ENCODE data around the gene UXS1. TPM values are rescaled to one million over a fixed set of nuclear protein-coding genes. Genes with fewer than 3 reads are reported as not detected.

Gene UXS1
- total and polyA plus RNA-seq, 3 donors from 2014 or later, result 51.3 to 95.1 (median 76.6) TPM

GRCh38 chr2:106161341-106161740 lies 32.8 kb downstream of the UXS1 start:
- Histone ChIP-seq H3K27ac (no peak overlapping the region), H3K9me3 (no peaks in the 10 kb centered on the region), H3K36me3 (ENCODE audit: low read depth, missing control alignments) (no peaks in the 10 kb centered on the region), H3K4me1 (no peaks in the 10 kb centered on the region), H3K4me3 (no peak overlapping the region), H3K27me3 (no peaks in the 10 kb centered on the region)
- DNase-seq, result no peak
- TF ChIP-seq, protein P1, sequence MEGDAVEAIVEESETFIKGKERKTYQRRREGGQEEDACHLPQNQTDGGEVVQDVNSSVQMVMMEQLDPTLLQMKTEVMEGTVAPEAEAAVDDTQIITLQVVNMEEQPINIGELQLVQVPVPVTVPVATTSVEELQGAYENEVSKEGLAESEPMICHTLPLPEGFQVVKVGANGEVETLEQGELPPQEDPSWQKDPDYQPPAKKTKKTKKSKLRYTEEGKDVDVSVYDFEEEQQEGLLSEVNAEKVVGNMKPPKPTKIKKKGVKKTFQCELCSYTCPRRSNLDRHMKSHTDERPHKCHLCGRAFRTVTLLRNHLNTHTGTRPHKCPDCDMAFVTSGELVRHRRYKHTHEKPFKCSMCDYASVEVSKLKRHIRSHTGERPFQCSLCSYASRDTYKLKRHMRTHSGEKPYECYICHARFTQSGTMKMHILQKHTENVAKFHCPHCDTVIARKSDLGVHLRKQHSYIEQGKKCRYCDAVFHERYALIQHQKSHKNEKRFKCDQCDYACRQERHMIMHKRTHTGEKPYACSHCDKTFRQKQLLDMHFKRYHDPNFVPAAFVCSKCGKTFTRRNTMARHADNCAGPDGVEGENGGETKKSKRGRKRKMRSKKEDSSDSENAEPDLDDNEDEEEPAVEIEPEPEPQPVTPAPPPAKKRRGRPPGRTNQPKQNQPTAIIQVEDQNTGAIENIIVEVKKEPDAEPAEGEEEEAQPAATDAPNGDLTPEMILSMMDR (IDR thresholded peaks at IDR 0.05), result no peak
- TF ChIP-seq POLR2A (IDR thresholded peaks at IDR 0.05), result no peak
- WGBS, 2 donors, result 85 to 96% methylated on average over 4 of the region's 4 CpGs
- intact Hi-C loops (cut with DNase I; ENCODE audit: low total_unique reads), result no loop called here

- H3K9me3 ChIP-seq, result no peaks in the 10 kb centered on the region
- DNase-seq, result no peak
- TF ChIP-seq, protein P1 (IDR thresholded peaks at IDR 0.05), result no peak
- no peak for TF ChIP-seq POLR2A (IDR thresholded peaks at IDR 0.05)
- no peak overlapping the region for H3K4me3 ChIP-seq
- intact Hi-C loops (cut with DNase I; ENCODE audit: low total_unique reads), result no loop called here
- H3K4me1 ChIP-seq, result no peaks in the 10 kb centered on the region
- H3K27ac ChIP-seq, result no peak overlapping the region
- H3K27me3 ChIP-seq, result no peaks in the 10 kb centered on the region
- 79 to 83% methylated on average over 6 of the region's 6 CpGs for WGBS, 2 donors
- H3K36me3 ChIP-seq (ENCODE audit: low read depth, missing control alignments), result no peaks in the 10 kb centered on the region
Measured at GRCh38 chr2:106160786-106161261, 33.3 kb downstream of the UXS1 start.

DNA sequence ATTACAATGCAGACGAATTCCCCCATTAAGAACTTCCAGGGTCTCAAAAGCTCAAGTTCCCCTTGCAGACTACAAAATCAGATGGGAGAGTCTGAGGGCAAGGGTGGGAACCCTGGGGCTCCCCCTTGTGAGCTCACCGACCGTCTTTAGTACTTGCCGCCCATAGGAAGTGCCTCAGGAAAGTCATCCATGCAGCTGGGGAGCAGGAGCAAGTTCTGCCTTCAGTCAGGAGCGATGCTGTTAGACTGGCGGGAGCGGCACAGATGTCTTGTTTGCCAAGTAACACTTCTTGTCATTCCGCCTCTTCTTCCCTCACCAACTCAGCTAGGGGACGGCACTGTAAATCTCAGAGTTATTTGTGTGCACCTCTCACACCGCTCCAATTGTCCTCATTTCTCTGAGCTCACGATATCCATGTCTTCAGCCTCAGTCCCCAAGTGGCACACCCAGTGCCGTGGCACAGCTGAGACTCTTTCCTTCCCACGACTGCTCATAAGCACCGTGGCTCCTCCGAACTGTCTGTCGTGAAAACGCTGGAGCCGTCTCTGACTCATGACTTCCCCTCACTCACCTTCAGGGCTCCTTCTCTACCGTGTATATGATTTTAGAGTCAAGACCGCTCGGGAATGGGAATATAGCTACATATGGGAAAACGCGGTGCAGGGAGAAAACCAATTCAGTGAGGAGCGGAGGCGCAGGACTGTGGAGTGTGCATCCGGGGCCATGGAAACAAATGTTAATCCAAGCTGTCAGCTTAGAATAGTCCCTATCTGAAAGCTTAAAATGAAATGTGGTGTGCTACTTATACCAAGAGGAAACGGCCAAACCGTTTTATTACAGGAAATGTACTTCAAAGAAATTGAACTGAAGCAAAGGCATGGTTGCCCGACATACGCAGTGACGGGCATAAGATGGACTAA lies 34.0 kb downstream of the UXS1 start:
- H3K27me3 ChIP-seq, result no peaks in the 10 kb centered on the region
- no peak overlapping the region for H3K27ac ChIP-seq
- WGBS, 2 donors, result 78 to 86% methylated on average over 31 of the region's 31 CpGs
- intact Hi-C loops (cut with DNase I; ENCODE audit: low total_unique reads), result no loop called here
- no peaks in the 10 kb centered on the region for H3K4me1 ChIP-seq
- DNase-seq, result no peak
- no peak for TF ChIP-seq POLR2A (IDR thresholded peaks at IDR 0.05)
- TF ChIP-seq, protein P1 (IDR thresholded peaks at IDR 0.05), result no peak
- no peaks in the 10 kb centered on the region for H3K36me3 ChIP-seq (ENCODE audit: low read depth, missing control alignments)
- H3K9me3 ChIP-seq, result no peaks in the 10 kb centered on the region
- no peak overlapping the region for H3K4me3 ChIP-seq

DNA sequence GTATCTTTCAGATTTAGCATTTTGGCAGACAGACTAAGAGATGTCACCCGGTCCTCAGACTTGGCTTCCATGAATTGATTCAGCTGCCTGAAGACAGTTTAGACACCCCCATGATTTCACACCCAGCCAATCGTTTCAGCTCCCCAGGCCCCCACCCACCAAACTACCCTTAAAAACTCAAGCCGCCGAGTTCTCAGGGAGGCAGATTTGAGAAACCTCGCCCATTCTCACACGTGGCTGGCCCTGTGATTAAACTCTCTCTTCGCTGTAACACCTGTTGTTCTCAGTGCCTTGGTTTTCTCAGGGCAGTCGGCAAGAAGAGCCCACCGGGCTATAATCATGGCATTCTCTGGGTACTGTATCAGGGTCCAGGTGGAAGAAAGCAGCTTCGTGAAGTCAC lies 35.2 kb downstream of the UXS1 start:
- no peak overlapping the region for H3K27ac ChIP-seq
- H3K36me3 ChIP-seq (ENCODE audit: low read depth, missing control alignments), result no peaks in the 10 kb centered on the region
- intact Hi-C loops (cut with DNase I; ENCODE audit: low total_unique reads), result no loop called here
- H3K4me1 ChIP-seq, result no peaks in the 10 kb centered on the region
- 79 to 80% methylated on average over 10 of the region's 10 CpGs for WGBS, 2 donors
- no peaks in the 10 kb centered on the region for H3K9me3 ChIP-seq
- DNase-seq, result no peak
- no peaks in the 10 kb centered on the region for H3K27me3 ChIP-seq
- no peak overlapping the region for H3K4me3 ChIP-seq
- TF ChIP-seq, protein P1 (IDR thresholded peaks at IDR 0.05), result no peak
- no peak for TF ChIP-seq POLR2A (IDR thresholded peaks at IDR 0.05)
